Lung (tissue), 12 donors: ENCODE data around the gene IFITM10. TPM values are rescaled to one million over a fixed set of nuclear protein-coding genes. Genes with fewer than 3 reads are reported as not detected.

ENCODE experiments used
- ATAC-seq: fragments of 200-7000 bp; cut with Tn5 transposase; one replicate; pipeline ENCODE4 v1.9.1; 2020; ENCODE audit warnings: moderate number of reproducible peaks; ENCODE audit not compliant: insufficient read depth, low FRiP score
- DNase-seq, 3 donors: peaks; one replicate each; pipeline ENCODE4 v3.0.0-alpha.2; 2013 to 2017
- H3K27ac ChIP-seq, 2 donors: one replicate each; pipeline ENCODE4 v1.5.1; 2013; ENCODE audit warnings: mild to moderate bottlenecking in 2 of 2, moderate library complexity in 2 of 2, control low read depth in 1 of 2, inconsistent platforms in 1 of 2, low read depth in 1 of 2, low read length in 1 of 2
- H3K27me3 ChIP-seq, 3 donors: one replicate each; pipeline ENCODE4 v1.5.1; 2013; ENCODE audit warnings: low read length in 2 of 3; ENCODE audit not compliant: control insufficient read depth in 3 of 3, insufficient read depth in 3 of 3
- H3K36me3 ChIP-seq, 4 donors: one replicate each; pipeline ENCODE4 v1.5.1; 2013; ENCODE audit warnings: low read length in 4 of 4, mild to moderate bottlenecking in 1 of 4, moderate library complexity in 1 of 4; ENCODE audit not compliant: control insufficient read depth in 4 of 4, insufficient read depth in 4 of 4
- H3K4me1 ChIP-seq, 5 donors: one replicate each; pipeline ENCODE4 v1.5.1; 2013; ENCODE audit warnings: low read length in 5 of 5, mild to moderate bottlenecking in 2 of 5, moderate library complexity in 1 of 5; ENCODE audit not compliant: control insufficient read depth in 5 of 5, insufficient read depth in 5 of 5
- H3K4me3 ChIP-seq: one replicate; pipeline ENCODE4 v1.5.1; 2013; ENCODE audit warnings: mild to moderate bottlenecking, control low read depth, moderate library complexity
- H3K9ac ChIP-seq, 2 donors: one replicate each; pipeline ENCODE4 v1.5.1; 2013; ENCODE audit warnings: low read length in 2 of 2, control low read depth in 1 of 2; ENCODE audit not compliant: insufficient read depth in 1 of 2
- H3K9me3 ChIP-seq, 4 donors: one replicate each; pipeline ENCODE4 v1.5.1; 2013; ENCODE audit warnings: low read length in 3 of 4, mild to moderate bottlenecking in 1 of 4, moderate library complexity in 1 of 4; ENCODE audit not compliant: control insufficient read depth in 4 of 4, insufficient read depth in 3 of 4
- CTCF ChIP-seq: IDR thresholded peaks from 2 replicates; pipeline ENCODE4 v1.5.1; 2012; ENCODE audit warnings: mild to moderate bottlenecking; ENCODE audit errors: control extremely low read depth, extremely low read depth
- WGBS, 2 donors: extraction: QIAGEN DNeasy Blood & Tissue Kit; methylation state at CpG; one replicate each; pipeline ENCODE4 v1.1.7; 2013; 5-methylcytosine and 5-hydroxymethylcytosine counted together
- polyA plus RNA-seq, 2 donors: library from polyadenylated mRNA; stranded (reverse); fragments of 200-250 nt; gene quantifications; one replicate each; pipeline ENCODE4 v1.2.1, GENCODE V29; 2013
- total RNA-seq, 2 donors: library from RNA; depleted of rRNA in 1 of 2; stranded (reverse); fragments of >200 nt in 1 of 2; gene quantifications; one replicate each; pipeline ENCODE4 v1.2.1, GENCODE V29; 2014 to 2021
- donor health status: control.
- donor health status: control.
- donor health status: Bipolar disorder and iron deficiency.
- donor health status: healthy.
- donor health status: DM: yes; HTN: yes; CAD: no.

Gene IFITM10
- total and polyA plus RNA-seq, 4 donors: 0.40 to 18.8 (median 2.7) TPM

GRCh38 chr11:1740786-1741530 lies 9.4 kb downstream of the IFITM10 start:
- DNase-seq (no peak), ATAC-seq (no peak)
- TF ChIP-seq CTCF: no peak
- Histone ChIP-seq H3K36me3 (no peaks in the 10 kb centered on the region), H3K9ac (no peak overlapping the region), H3K9me3 (peaks cover 0 to 14% (median 7%) of the 10 kb centered on the region in 4 donors), H3K4me3 (no peak overlapping the region), H3K27me3 (peaks cover 0 to 22% (median 6%) of the 10 kb centered on the region in 3 donors), H3K4me1 (peaks cover 0 to 3% (median 0%) of the 10 kb centered on the region in 5 donors), H3K27ac (no peak overlapping the region)
- 85 to 92% methylated on average over 8 of the region's 8 CpGs for WGBS, 2 donors

- no peak for TF ChIP-seq CTCF
- peaks cover 0 to 15% (median 5%) of the 10 kb centered on the region in 3 donors for H3K27me3 ChIP-seq
- no peaks in the 10 kb centered on the region for H3K4me1 ChIP-seq
- 71 to 85% methylated on average over 8 of the region's 8 CpGs for WGBS, 2 donors
- DNase-seq (no peak), ATAC-seq (no peak)
- no peaks in the 10 kb centered on the region for H3K36me3 ChIP-seq
- no peak overlapping the region for H3K27ac ChIP-seq
- no peak overlapping the region for H3K9ac ChIP-seq
- peaks cover 0 to 19% (median 7%) of the 10 kb centered on the region in 4 donors for H3K9me3 ChIP-seq
- no peak overlapping the region for H3K4me3 ChIP-seq
Observed at GRCh38 chr11:1739576-1739975, 10.8 kb downstream of the IFITM10 start.

GRCh38 chr11:1738380-1738779 lies 12.0 kb downstream of the IFITM10 start:
- TF ChIP-seq CTCF: no peak
- no peak overlapping the region for H3K27ac ChIP-seq
- H3K27me3 ChIP-seq: peaks cover 0 to 15% (median 5%) of the 10 kb centered on the region in 3 donors
- no peak for DNase-seq
- peaks cover 0 to 19% (median 7%) of the 10 kb centered on the region in 4 donors for H3K9me3 ChIP-seq
- H3K4me1 ChIP-seq: no peaks in the 10 kb centered on the region
- no peak overlapping the region for H3K4me3 ChIP-seq
- WGBS, 2 donors: 92 to 95% methylated on average over 10 of the region's 10 CpGs
- H3K9ac ChIP-seq: no peak overlapping the region
- H3K36me3 ChIP-seq: no peaks in the 10 kb centered on the region
- no peak for ATAC-seq
